ENCODE results near the gene PIK3C3. TPM values are rescaled to one million over a fixed set of nuclear protein-coding genes. Genes with fewer than 3 reads are reported as not detected.

PIK3C3 gene
- total and polyA plus RNA-seq, 8 donors: 19.7 to 99.5 (median 36.3) TPM

DNA sequence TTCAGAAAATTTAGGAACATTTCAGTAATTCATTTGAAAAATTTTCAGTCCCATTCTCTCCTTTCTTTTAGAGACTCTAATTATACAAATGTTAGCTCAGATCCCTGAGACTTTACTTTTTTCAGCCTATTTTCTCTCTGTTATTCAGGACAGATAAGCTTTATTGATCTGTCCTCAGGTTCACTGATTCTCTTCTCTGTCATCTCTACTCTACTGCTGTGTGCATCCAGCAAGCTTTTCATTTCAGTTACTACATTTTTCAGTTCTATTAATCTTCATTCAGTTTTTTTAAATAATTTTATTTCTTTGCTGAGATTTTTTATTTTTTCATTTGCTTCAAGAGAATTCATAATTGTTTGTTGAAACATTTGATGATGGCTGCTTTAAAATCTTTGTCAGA lies 22.1 kb upstream of the PIK3C3 start:
- no peak overlapping the region for H3K4me3 ChIP-seq
- intact Hi-C loops (cut with DNase I; ENCODE audit: low total_unique reads): no loop called here
- no peaks in the 10 kb centered on the region for H3K4me1 ChIP-seq
- no peaks in the 10 kb centered on the region for H3K9me3 ChIP-seq
- DNase-seq: no peak
- no peak overlapping the region for H3K27ac ChIP-seq
- no peaks in the 10 kb centered on the region for H3K36me3 ChIP-seq
- H3K27me3 ChIP-seq: peaks cover 0 to 5% (median 0%) of the 10 kb centered on the region in 3 donors
- TF ChIP-seq POLR2AphosphoS5 (IDR thresholded peaks at IDR 0.05) (no peak), EP300 (IDR thresholded peaks at IDR 0.05) (no peak), POLR2A (IDR thresholded peaks at IDR 0.05) (no peak)
- TF ChIP-seq, protein P1, sequence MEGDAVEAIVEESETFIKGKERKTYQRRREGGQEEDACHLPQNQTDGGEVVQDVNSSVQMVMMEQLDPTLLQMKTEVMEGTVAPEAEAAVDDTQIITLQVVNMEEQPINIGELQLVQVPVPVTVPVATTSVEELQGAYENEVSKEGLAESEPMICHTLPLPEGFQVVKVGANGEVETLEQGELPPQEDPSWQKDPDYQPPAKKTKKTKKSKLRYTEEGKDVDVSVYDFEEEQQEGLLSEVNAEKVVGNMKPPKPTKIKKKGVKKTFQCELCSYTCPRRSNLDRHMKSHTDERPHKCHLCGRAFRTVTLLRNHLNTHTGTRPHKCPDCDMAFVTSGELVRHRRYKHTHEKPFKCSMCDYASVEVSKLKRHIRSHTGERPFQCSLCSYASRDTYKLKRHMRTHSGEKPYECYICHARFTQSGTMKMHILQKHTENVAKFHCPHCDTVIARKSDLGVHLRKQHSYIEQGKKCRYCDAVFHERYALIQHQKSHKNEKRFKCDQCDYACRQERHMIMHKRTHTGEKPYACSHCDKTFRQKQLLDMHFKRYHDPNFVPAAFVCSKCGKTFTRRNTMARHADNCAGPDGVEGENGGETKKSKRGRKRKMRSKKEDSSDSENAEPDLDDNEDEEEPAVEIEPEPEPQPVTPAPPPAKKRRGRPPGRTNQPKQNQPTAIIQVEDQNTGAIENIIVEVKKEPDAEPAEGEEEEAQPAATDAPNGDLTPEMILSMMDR (IDR thresholded peaks at IDR 0.05): no peak

GRCh38 chr18:41933778-41934177 lies 21.3 kb upstream of the PIK3C3 start:
- Histone ChIP-seq H3K27ac (no peak overlapping the region), H3K4me3 (no peak overlapping the region), H3K36me3 (no peaks in the 10 kb centered on the region), H3K9me3 (no peaks in the 10 kb centered on the region), H3K4me1 (no peaks in the 10 kb centered on the region), H3K27me3 (peaks cover 0 to 5% (median 0%) of the 10 kb centered on the region in 3 donors)
- intact Hi-C loops (cut with DNase I; ENCODE audit: low total_unique reads): no loop called here
- no peak for DNase-seq
- no peak for TF ChIP-seq EP300 (IDR thresholded peaks at IDR 0.05)
- TF ChIP-seq, protein P1 (IDR thresholded peaks at IDR 0.05): no peak
- no peak for TF ChIP-seq POLR2A (IDR thresholded peaks at IDR 0.05)
- no peak for TF ChIP-seq POLR2AphosphoS5 (IDR thresholded peaks at IDR 0.05)
- 57 to 75% (median 67%) methylated on average over 4 of the region's 4 CpGs for WGBS, 5 donors

DNA sequence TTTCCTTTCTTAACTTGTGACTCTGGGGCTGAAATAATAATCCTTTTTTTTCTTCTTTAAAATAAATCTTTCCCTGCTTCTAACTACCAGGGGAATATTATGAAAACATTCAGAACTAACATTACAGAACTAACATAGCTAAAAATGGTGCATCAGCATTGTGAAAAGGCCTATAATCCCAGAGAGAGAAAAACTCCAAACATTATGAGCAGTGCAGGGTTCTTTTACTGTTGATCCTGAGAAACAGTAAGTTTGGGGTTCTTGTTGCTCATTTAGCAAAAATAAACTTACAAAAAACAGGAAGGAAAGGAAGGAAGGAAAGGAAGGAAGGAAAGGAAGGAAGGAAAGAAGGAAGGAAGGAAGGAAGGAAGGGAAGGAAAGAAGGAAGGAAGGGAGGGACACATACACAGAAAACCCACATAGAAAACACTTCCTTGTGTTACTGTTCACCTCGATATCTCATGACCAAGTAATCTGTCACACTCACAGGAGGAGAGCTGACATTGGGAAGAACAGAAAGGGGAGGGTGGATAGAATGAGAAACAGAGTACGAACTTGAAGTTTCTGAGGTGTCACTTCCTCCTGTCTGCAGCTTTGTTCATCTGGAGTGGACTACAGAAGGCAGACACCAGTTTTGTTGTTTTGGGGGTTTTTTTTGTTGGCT lies 18.4 kb upstream of the PIK3C3 start:
- Histone ChIP-seq H3K9me3 (no peaks in the 10 kb centered on the region), H3K36me3 (no peaks in the 10 kb centered on the region), H3K27ac (no peak overlapping the region), H3K4me1 (no peaks in the 10 kb centered on the region), H3K27me3 (peaks cover 0 to 5% (median 0%) of the 10 kb centered on the region in 3 donors), H3K4me3 (no peak overlapping the region)
- intact Hi-C loops (cut with DNase I; ENCODE audit: low total_unique reads): no loop called here
- DNase-seq: peak in 1 of 2 donors; percentile 4
- TF ChIP-seq POLR2A (IDR thresholded peaks at IDR 0.05): no peak
- TF ChIP-seq EP300 (IDR thresholded peaks at IDR 0.05): no peak
- TF ChIP-seq, protein P1 (IDR thresholded peaks at IDR 0.05): no peak
- no peak for TF ChIP-seq POLR2AphosphoS5 (IDR thresholded peaks at IDR 0.05)
- 23 to 39% (median 30%) methylated on average over 2 of the region's 2 CpGs for WGBS, 5 donors

GRCh38 chr18:41938445-41938844 lies 16.6 kb upstream of the PIK3C3 start:
- Histone ChIP-seq H3K36me3 (no peaks in the 10 kb centered on the region), H3K9me3 (no peaks in the 10 kb centered on the region), H3K27me3 (peaks cover 0 to 5% (median 5%) of the 10 kb centered on the region in 3 donors), H3K4me1 (no peaks in the 10 kb centered on the region), H3K27ac (no peak overlapping the region), H3K4me3 (no peak overlapping the region)
- no peak for DNase-seq
- 92 to 98% (median 93%) methylated on average over 2 of the region's 2 CpGs for WGBS, 5 donors
- intact Hi-C loops (cut with DNase I; ENCODE audit: low total_unique reads): no loop called here
- TF ChIP-seq EP300 (IDR thresholded peaks at IDR 0.05) (no peak), POLR2A (IDR thresholded peaks at IDR 0.05) (no peak), POLR2AphosphoS5 (IDR thresholded peaks at IDR 0.05) (no peak)
- TF ChIP-seq, protein P1 (IDR thresholded peaks at IDR 0.05): no peak
